DLD1 (cell line): ENCODE results near the gene MINK1.
"Not testable (repeated sequence)": the region's sequence is repeated elsewhere in the genome, so short reads cannot be mapped to it uniquely, and the experiment has no call there.

Experiments used
- in situ Hi-C: cut with HindIII; loops from 2 replicates; pipeline ENCODE4 v1.10.0; 2017; ENCODE audit warnings: low sequenced_read_pairs

Gene MINK1

DNA sequence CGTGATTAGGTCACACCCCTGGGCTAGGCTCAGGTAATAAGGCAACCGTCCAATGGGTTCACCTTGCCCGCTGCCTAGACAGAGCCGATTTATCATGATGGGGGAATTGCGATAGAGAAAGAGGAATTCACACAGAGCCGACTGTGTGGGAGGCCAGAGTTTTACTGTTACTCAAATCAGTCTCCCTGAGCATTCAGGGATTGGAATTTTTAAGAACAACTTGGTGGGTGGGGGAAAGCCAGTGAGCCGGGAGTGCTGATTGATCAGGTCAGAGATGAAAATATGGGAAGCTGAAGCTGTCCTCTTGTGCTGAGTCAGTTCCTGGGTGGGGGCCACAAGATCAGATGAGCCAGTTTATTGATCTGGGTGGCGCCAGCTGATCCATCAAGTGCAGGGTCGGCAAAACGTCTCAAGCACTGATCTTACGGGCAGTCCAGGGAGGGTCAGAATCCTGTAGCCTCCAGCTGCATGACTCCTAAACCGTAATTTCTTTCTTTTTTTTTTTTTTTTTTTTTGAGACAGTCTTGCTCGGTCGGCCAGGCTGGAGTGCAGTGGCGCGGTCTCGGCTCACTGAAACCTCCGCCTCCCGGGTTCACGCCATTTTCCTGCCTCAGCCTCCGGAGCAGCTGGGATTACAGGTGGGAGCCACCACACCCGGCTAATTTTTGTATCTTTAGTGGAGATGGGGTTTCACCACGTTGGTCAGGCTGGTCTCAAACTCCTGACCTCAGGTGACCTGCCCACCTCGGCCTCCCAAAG, 93.6 kb downstream of the MINK1 start:
- in situ Hi-C loops, result not testable (repeated sequence)

DNA sequence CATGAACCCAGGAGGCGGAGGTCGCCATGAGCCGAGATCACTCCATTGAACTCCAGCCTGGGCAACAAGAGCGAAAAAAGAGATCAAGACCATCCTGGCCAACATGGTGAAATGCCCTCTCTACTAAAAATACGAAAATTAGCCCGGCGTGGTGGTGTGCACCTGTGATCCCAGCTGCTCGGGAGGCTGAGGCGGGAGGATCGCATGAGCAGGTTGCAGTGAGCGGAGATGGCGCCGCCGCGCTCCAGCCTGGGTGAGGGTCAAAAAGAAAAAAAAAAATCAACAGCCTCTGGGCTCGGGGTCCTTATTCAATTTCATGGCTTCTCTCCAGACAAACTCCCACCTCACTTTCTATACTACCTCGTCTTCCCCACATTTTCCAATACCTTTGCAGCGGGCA, 95.7 kb downstream of the MINK1 start:
- in situ Hi-C loops, result no loop called here

DNA sequence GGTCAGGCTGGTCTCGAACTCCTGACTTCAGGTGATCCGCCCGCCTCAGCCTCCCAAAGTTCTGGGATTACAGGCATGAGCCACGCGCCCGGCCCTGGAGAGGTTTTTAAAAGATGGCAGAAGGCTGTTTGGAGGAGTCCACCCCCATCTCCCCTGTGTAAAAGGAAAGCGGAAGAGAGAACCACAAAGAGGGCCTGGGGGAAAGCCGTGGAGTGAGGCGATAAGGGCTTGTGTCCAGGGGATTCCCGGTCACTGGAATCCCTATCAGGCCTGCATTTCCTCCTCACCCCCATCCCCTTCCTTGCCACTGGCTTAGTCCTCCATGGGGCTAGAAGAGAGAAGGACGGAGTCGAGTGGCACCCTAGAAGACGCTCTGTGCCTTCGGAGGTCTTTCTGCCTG, 98.8 kb downstream of the MINK1 start, which contains the start of gene GP1BA:
Gene GP1BA (plus strand): TSS at position 315 of the 400 bp plus-strand sequence. CDS start 328 bp downstream, outside the sequence.
- in situ Hi-C loops, result no loop called here

DNA sequence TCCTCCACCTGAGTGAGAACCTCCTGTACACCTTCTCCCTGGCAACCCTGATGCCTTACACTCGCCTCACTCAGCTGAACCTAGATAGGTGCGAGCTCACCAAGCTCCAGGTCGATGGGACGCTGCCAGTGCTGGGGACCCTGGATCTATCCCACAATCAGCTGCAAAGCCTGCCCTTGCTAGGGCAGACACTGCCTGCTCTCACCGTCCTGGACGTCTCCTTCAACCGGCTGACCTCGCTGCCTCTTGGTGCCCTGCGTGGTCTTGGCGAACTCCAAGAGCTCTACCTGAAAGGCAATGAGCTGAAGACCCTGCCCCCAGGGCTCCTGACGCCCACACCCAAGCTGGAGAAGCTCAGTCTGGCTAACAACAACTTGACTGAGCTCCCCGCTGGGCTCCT, 99.6 kb downstream of the MINK1 start:
- in situ Hi-C loops, result no loop called here

DNA sequence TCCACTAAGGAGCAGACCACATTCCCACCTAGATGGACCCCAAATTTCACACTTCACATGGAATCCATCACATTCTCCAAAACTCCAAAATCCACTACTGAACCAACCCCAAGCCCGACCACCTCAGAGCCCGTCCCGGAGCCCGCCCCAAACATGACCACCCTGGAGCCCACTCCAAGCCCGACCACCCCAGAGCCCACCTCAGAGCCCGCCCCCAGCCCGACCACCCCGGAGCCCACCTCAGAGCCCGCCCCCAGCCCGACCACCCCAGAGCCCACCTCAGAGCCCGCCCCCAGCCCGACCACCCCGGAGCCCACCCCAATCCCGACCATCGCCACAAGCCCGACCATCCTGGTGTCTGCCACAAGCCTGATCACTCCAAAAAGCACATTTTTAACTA, 100.5 kb downstream of the MINK1 start:
- in situ Hi-C loops, result no loop called here

DNA sequence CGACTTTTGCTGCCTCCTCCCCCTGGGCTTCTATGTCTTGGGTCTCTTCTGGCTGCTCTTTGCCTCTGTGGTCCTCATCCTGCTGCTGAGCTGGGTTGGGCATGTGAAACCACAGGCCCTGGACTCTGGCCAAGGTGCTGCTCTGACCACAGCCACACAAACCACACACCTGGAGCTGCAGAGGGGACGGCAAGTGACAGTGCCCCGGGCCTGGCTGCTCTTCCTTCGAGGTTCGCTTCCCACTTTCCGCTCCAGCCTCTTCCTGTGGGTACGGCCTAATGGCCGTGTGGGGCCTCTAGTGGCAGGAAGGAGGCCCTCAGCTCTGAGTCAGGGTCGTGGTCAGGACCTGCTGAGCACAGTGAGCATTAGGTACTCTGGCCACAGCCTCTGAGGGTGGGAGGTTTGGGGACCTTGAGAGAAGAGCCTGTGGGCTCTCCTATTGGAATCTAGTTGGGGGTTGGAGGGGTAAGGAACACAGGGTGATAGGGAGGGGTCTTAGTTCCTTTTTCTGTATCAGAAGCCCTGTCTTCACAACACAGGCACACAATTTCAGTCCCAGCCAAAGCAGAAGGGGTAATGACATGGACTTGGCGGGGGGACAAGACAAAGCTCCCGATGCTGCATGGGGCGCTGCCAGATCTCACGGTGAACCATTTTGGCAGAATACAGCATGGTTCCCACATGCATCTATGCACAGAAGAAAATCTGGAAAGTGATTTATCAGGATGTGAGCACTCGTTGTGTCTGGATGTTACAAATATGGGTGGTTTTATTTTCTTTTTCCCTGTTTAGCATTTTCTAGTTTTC, 101.2 kb downstream of the MINK1 start:
- in situ Hi-C loops, result no loop called here

DNA sequence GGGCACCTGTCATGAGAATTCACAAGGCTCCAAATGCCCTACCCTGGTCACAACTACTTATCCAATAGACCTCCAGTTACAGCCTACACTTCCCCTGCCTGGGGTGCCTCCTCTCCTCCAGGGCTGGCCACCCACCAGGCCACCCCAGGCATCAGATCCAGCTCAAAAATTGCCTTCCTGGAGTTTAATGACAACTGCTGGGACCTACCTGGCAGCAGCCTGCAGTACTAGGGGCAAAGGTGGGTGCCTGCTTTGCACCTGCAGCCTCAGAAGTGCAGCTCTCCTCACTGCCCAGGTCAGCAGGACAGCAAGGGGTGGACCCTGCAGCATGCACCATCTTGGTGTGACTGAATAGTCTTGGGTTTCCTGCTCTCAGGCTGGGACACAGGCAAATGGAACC, 102.5 kb downstream of the MINK1 start:
- in situ Hi-C loops, result no loop called here

DNA sequence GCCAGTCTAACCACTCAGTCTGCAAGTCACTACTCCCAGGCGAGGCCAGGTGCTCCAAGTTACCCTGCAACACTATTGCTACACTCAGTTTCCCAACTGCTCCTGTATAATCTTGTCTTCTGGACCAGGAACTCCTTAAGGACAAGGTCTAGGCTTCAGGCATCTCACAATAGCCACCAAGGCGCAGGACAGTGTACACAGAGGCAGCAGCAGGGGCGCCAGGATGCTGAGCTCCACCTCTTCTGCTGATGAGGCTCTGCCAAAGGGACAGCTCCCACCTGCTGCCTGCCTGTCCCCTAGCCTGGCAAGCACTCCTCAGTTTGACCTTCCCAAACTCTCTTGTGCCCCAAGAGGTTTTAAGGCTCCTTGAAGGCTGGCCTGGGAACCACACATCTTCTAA, 103.3 kb downstream of the MINK1 start:
- in situ Hi-C loops, result no loop called here

DNA sequence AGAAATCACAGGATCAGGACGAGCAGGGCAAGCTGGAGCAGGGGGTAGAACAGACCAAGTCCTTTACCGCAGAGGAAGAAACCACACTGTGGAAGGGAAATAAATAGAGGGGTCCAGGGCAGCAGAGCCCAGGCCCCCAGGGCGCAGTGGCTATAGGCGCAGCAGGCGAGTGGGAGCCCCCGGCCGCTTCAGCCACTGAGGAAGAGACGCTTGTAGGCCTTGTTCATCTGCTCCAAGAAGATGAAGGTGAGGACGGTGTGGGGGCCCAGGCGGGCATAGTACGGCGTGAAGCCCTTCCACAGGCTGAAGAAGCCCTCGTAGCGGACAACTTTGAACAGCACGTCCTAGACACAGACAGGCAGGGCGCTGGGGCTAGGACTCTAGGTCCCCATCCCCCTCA, 104.4 kb downstream of the MINK1 start:
- in situ Hi-C loops, result no loop called here

DNA sequence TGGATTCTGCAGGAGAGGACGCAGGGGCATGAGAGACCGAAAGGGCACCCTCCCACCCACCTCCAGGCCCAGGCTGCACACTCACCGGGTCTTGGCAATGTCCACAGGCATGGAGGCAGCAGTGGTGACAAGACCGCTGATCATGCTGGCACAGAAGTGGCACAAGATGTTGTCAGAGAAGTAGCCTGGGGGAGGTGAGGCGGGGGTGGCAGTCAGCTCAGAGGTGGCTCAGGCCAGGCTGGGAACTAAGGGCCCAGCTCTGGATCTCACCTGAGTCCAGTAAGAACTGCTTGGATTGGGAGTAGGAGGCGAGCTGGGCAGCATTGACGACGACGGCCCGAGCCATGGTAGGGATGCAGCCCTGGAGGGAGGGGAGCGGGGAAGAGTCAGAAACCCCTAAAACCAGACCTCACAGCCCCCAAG, 104.9 kb downstream of the MINK1 start:
- in situ Hi-C loops, result no loop called here

DNA sequence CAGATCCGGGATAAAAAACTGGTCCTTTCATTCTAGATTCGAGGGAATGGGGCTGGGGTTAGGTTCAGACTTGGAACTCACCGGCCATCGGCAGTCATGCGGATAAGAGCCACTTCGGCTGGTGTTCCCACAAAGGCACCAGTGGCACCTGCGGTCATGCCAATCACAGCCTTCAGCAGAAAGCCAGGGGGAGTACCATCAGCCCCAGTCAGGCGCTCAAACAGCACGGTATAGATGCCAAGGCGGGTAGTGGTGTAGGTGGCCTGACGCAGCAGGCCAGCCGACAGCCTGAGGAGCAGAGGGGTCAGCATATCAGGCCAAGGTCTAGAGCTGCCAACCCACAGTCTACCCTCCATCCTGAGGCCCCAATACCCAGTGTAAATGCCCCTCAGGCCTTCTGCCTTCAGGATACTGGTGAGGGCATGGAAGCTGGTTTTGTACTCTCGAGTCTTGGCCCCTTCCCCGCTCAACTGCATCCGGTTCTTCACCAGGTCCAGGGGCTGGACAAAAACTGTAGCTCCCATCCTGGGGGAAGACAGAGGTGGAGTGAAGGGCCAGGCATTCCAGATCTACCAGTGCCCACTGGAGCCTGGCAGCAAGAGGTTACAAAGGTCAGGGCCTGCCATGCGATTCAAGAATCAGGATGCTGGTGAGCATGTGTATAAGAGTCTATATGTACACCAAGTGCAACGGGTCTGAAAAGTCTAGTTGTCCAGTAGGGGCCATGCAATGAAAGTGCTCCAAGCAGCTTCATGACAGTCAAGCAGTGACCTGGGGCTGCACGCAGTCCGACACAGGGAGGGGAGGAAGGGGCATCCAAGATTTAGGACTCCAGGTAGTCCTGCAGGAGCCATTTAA, 105.8 kb downstream of the MINK1 start:
- in situ Hi-C loops, result no loop called here

DNA sequence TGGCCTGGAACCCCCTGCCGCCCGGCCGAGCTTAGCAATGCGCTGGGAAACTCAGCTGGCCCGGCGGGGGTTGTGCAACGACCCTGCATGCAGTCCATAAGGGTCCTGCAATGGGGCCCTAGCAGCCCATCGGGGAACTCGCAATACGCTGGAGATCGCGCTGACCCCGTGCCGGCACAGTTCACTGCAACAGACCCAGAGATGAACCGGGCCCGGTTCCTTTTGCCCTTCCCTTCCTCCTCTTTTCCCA, 106.3 kb downstream of the MINK1 start:
- in situ Hi-C loops, result no loop called here

DNA sequence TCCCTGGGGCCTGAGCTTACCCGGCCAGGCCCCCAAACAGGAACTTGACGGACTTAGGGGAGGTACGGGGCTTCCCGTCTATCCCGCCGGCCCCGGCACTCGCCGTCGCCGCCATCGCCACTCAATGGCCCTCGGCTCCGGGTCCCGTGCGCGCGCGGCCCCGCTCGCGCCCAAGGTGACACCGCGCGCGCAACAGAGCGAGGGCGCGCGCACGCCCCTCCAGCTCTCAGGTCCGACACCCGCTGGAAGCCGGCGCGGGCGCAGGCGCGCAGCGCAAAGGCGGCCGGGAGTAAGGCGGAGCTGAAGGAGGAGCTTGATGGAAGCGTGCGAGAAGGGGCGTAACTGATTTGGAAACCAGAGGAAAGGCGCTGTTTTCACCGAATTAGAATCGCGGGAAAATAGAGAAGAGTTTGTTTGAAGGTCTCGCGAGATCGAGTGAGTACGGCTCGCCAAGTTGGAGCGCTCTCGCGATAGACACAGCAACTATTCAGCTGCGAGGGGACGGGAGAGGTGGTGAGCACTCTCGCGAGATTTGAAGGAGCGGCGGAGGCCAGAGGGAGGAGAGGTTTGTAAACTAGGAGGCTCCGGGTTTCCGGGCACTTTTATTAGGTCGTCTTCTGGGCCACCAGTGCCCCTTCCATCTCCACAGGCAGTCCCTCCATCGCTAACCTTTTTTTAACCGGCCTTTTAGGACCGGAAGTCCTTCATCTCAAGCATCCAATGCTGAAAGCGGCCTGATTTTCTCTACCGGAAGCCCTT, 106.8 kb downstream of the MINK1 start, which contains the start of the genes RNF167 and SLC25A11:
Gene RNF167 (plus strand): TSS at position 473 of the 759 bp plus-strand sequence. CDS start 642 bp downstream, outside the sequence.
Gene SLC25A11 (minus strand): TSS at position 251 of the 759 bp plus-strand sequence. CDS start 136 bp downstream, at position 115.
- in situ Hi-C loops, result no loop called here

DNA sequence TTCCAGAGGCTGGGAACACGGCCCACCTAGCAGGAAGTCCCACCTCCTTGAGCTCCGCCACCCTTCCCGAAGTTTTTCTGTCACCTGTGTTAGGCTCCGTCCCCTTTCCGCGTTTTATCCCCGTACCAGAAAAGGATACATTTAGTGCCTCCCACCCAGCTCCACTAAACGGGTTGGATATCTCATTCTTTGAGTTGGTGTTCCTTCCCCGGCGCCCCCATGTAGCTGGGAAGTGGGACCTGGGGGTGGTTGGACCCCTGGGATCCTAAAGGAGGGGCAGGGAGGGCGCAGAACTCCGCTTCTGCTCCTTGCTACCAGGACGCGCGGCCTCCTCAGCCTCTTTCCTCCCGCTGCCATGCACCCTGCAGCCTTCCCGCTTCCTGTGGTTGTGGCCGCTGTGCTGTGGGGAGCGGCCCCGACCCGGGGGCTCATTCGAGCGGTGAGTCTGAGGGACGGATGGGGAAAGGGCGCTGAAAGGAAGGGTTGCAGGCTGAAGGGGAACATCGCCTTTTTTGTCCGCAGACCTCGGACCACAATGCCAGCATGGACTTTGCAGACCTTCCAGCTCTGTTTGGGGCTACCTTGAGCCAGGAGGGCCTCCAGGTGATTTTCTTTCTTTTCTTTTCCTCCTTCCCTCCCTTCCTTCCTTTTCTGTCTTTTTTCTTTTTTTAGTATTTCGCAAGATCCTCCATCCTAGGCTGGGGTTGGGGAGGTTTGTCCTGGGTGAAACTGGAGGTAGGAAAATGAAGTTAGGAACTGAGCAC, 107.6 kb downstream of the MINK1 start:
- in situ Hi-C loops, result no loop called here

DNA sequence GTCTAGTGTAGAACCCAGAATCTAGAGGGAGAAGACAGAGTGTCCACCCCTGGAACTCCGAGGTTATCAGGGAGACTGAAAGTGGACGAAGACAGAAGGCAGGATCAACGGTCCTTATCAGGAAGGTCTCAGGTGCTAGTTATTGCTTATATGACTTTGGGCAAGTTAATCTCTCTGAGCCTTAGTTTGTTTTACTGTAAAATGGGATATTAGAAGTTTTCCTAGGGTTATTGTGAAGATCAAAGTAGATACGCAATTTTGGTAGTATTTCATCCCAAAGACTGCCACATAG, 108.1 kb downstream of the MINK1 start:
- in situ Hi-C loops, result no loop called here

DNA sequence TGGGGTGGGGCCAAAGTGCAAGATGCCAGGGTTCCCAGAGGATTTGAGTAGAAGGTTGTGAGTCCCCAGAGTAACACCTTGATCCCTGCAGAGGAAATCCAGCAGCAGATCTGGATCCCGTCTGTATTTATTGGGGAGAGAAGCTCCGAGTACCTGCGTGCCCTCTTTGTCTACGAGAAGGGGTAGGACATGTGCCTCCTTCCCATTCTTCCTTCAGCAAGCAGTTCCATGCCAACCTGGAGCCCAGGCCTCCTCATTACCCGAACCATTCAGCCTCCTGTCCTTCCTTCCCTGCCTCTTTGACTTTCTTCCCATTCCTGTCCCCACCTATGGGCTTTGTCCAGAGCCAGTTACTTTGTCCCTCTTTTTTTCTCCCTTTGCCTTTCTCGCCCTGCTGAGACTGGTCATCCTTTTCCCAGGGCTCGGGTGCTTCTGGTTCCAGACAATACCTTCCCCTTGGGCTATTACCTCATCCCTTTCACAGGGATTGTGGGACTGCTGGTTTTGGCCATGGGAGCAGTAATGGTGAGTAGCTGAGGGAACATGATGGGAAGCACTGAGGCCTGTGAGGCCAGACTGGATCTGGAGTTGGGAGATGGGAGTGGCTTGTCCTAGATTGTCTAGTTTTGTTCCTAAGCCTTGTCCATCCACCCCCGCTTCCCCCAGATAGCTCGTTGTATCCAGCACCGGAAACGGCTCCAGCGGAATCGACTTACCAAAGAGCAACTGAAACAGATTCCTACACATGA, 109.8 kb downstream of the MINK1 start:
- in situ Hi-C loops, result no loop called here

DNA sequence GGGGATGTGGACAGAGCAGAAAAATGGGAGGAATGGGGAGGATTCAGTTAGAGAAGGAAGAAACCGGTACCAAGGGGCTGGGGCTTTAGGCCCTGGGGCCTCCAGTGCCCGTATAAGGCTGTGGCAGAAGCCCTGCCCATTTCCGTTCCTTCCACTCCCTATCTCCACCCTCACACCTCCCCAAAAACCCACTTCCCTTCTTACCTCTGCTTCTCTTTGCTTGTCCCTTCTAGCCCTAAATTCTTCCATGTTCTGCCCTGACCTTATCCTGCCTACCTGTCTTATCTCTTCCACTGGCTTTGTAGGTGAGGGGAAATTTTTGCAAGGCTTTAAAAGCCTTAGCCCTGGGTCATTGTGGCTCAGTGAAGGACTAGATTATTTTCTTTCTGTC, 111.0 kb downstream of the MINK1 start:
- in situ Hi-C loops, result no loop called here

DNA sequence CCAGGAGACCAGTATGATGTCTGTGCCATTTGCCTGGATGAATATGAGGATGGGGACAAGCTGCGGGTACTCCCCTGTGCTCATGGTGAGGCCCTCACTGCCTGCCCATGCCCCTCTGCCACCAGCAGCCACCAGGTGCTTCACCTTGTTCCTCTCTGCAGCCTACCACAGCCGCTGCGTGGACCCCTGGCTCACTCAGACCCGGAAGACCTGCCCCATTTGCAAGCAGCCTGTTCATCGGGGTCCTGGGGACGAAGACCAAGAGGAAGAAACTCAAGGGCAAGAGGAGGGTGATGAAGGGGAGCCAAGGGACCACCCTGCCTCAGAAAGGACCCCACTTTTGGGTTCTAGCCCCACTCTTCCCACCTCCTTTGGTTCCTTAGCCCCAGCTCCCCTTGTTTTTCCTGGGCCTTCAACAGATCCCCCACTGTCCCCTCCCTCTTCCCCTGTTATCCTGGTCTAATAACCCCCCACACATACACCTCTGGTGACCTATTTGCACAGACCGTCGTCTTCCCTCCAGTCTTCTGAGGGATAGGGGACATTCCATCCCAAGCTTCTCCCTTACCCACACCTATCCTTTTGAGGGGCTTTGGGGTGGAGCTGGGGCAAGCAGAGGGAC, 111.5 kb downstream of the MINK1 start:
- in situ Hi-C loops, result no loop called here
